HepG2 (cell line): ENCODE data around the gene CCDC57. TPM values are rescaled to one million over a fixed set of nuclear protein-coding genes. Genes with fewer than 3 reads are reported as not detected.

Source experiments
- AKAP8 ChIP-seq: sonication (generic); formaldehyde crosslinking; IDR thresholded peaks from 2 replicates; pipeline ENCODE4 v1.5.1; 2020; ENCODE audit warnings: mild to moderate bottlenecking, missing genetic modification reagents
- ARNTL ChIP-seq: sonication (generic); formaldehyde crosslinking; IDR thresholded peaks from 2 replicates; pipeline ENCODE4 v1.4.0; 2020; ENCODE audit warnings: mild to moderate bottlenecking, missing genetic modification reagents
- ATF3 ChIP-seq: sonication (generic); formaldehyde crosslinking; IDR thresholded peaks from 2 replicates; pipeline ENCODE4 v1.4.0; 2020; ENCODE audit warnings: missing genetic modification reagents
- CCAR2 ChIP-seq: fragments of 200-400 bp; formaldehyde crosslinking; optimal IDR thresholded peaks from 2 replicates; pipeline ENCODE3; 2018; ENCODE audit warnings: low read depth, mild to moderate bottlenecking, low read length, moderate library complexity
- CENPX ChIP-seq: sonication (generic); formaldehyde crosslinking; IDR thresholded peaks from 2 replicates; pipeline ENCODE4 v1.9.0; 2021; ENCODE audit warnings: mild to moderate bottlenecking, missing genetic modification reagents, moderate library complexity
- ELF4 ChIP-seq: sonication (generic); formaldehyde crosslinking; IDR thresholded peaks from 2 replicates; pipeline ENCODE4 v1.5.0; 2020; ENCODE audit warnings: missing genetic modification reagents, mild to moderate bottlenecking, moderate library complexity, borderline replicate concordance
- KLF12 ChIP-seq: sonication (generic); formaldehyde crosslinking; IDR thresholded peaks from 2 replicates; pipeline ENCODE4 v1.4.0; 2020; ENCODE audit warnings: missing genetic modification reagents, borderline replicate concordance
- KLF15 ChIP-seq: sonication (generic); formaldehyde crosslinking; IDR thresholded peaks from 2 replicates; pipeline ENCODE4 v1.8.1; 2023; ENCODE audit warnings: borderline replicate concordance, mild to moderate bottlenecking, inconsistent platforms, missing genetic modification reagents, mixed read lengths
- MAFG ChIP-seq: sonication (generic); formaldehyde crosslinking; IDR thresholded peaks from 2 replicates; pipeline ENCODE4 v1.5.1; 2020; ENCODE audit warnings: mild to moderate bottlenecking, missing genetic modification reagents
- MBD4 ChIP-seq: IDR thresholded peaks from 2 replicates; pipeline ENCODE4 v1.6.1; 2012; ENCODE audit warnings: low read length, inconsistent platforms, borderline replicate concordance
- MTA3 ChIP-seq: sonication (generic); formaldehyde crosslinking; IDR thresholded peaks from 2 replicates; pipeline ENCODE4 v1.4.0; 2020; ENCODE audit warnings: missing genetic modification reagents
- NCOR1 ChIP-seq: fragments of 200-600 bp; sonication (generic); IDR thresholded peaks from 2 replicates; pipeline ENCODE4 v1.7.0; 2017; ENCODE audit warnings: antibody characterized with exemption, low read length, borderline replicate concordance
- RCOR2 ChIP-seq: IDR thresholded peaks from 2 replicates; pipeline ENCODE4 v1.6.1; 2016; ENCODE audit warnings: missing biosample characterization, missing genetic modification reagents
- REL ChIP-seq: sonication (generic); formaldehyde crosslinking; conservative IDR thresholded peaks from 2 replicates; pipeline ENCODE4 v1.8.0; 2022; ENCODE audit warnings: mild to moderate bottlenecking, missing genetic modification reagents, moderate library complexity
- SCMH1 ChIP-seq: sonication (generic); formaldehyde crosslinking; IDR thresholded peaks from 2 replicates; pipeline ENCODE4 v1.9.0; 2021; ENCODE audit warnings: missing genetic modification reagents, mild to moderate bottlenecking, borderline replicate concordance
- SMAD3 ChIP-seq: sonication (generic); formaldehyde crosslinking; IDR thresholded peaks from 2 replicates; pipeline ENCODE4 v1.4.0; 2020; ENCODE audit warnings: missing genetic modification reagents
- TEAD2 ChIP-seq: sonication (generic); formaldehyde crosslinking; IDR thresholded peaks from 2 replicates; pipeline ENCODE4 v1.9.0; 2021; ENCODE audit warnings: missing genetic modification reagents
- ZBTB7B ChIP-seq: sonication (generic); formaldehyde crosslinking; IDR thresholded peaks from 2 replicates; pipeline ENCODE4 v1.4.0; 2020; ENCODE audit warnings: missing genetic modification reagents
- ZFP36L1 ChIP-seq: sonication (generic); formaldehyde crosslinking; IDR thresholded peaks from 2 replicates; pipeline ENCODE4 v1.8.0; 2022; ENCODE audit warnings: mild to moderate bottlenecking, missing genetic modification reagents, moderate library complexity
- ZFX ChIP-seq: sonication (generic); formaldehyde crosslinking; IDR thresholded peaks from 2 replicates; pipeline ENCODE4 v1.4.0; 2020; ENCODE audit warnings: mild to moderate bottlenecking, low read depth, missing genetic modification reagents, moderate library complexity
- ZKSCAN5 ChIP-seq: sonication (generic); formaldehyde crosslinking; IDR thresholded peaks from 2 replicates; pipeline ENCODE4 v1.5.1; 2020; ENCODE audit warnings: mild to moderate bottlenecking, missing genetic modification reagents
- ZNF260 ChIP-seq: sonication (generic); formaldehyde crosslinking; IDR thresholded peaks from 2 replicates; pipeline ENCODE4 v1.4.0; 2020; ENCODE audit warnings: missing genetic modification reagents, low read depth, mild to moderate bottlenecking, borderline replicate concordance
- ZNF30 ChIP-seq: sonication (generic); formaldehyde crosslinking; IDR thresholded peaks from 2 replicates; pipeline ENCODE4 v1.5.0; 2020; ENCODE audit warnings: mild to moderate bottlenecking, missing genetic modification reagents
- ZNF530 ChIP-seq: sonication (generic); formaldehyde crosslinking; IDR thresholded peaks from 2 replicates; pipeline ENCODE4 v1.5.0; 2020; ENCODE audit warnings: low read depth, mild to moderate bottlenecking, missing genetic modification reagents
- ZNF556 ChIP-seq: sonication (generic); formaldehyde crosslinking; IDR thresholded peaks from 2 replicates; pipeline ENCODE4 v1.4.0; 2020; ENCODE audit warnings: mild to moderate bottlenecking, missing genetic modification reagents, borderline replicate concordance
- ZNF580 ChIP-seq: IDR thresholded peaks from 2 replicates; pipeline ENCODE4 v1.6.1; 2016; ENCODE audit warnings: low read depth, borderline replicate concordance
- ZNF83 ChIP-seq: sonication (generic); formaldehyde crosslinking; IDR thresholded peaks from 2 replicates; pipeline ENCODE4 v1.4.0; 2020; ENCODE audit warnings: missing genetic modification reagents, mild to moderate bottlenecking, borderline replicate concordance
- polyA plus RNA-seq, 8 experiments: library from polyadenylated mRNA; depleted of rRNA in 3 of 8; stranded (reverse) in 7 of 8; unstranded in 1 of 8; fragments of >200 nt; fragmentation: Illumina TruSeq in 4 of 8; extraction: Trizol in 4 of 8; gene quantifications; 2 replicates each; pipeline versions ENCODE4 v1.2.1 to v1.2.3, GENCODE V29; 2011 to 2016; ENCODE audit warnings: low read depth in 4 of 8, missing spikeins in 1 of 8, mixed read lengths in 1 of 8; ENCODE audit not compliant: insufficient read depth in 1 of 8
- total RNA-seq, 5 experiments: library from RNA; depleted of rRNA; stranded (reverse); fragments of >200 nt; fragmentation: Illumina TruSeq; extraction: Trizol; gene quantifications; 2 replicates each; pipeline ENCODE4 v1.2.3, GENCODE V29; 2016; ENCODE audit warnings: low read depth in 1 of 5
- TF ChIP-seq, protein P1 (sequence below): sonication (generic); formaldehyde crosslinking; IDR thresholded peaks from 2 replicates; pipeline ENCODE4 v1.4.0; 2020; ENCODE audit warnings: mild to moderate bottlenecking, low read depth, missing genetic modification reagents
- TF ChIP-seq, protein P2 (sequence below): sonication (generic); formaldehyde crosslinking; IDR thresholded peaks from 2 replicates; pipeline ENCODE4 v1.5.0; 2020; ENCODE audit warnings: missing genetic modification reagents

CCDC57 gene
- total and polyA plus RNA-seq, 2 of the 13 experiments (the other 11 are each of a cell fraction or from before 2014, with no cell fraction given): 59.3 to 59.9 TPM

- TF ChIP-seq REL (CRISPR knock-in tag): peak; percentile 93; the same call in 1 of the 2 replicates
- peak; percentile 98 for TF ChIP-seq ZBTB7B (CRISPR knock-in tag)
- peak; percentile 56 for TF ChIP-seq ZNF30 (CRISPR knock-in tag)
- TF ChIP-seq, protein P1, sequence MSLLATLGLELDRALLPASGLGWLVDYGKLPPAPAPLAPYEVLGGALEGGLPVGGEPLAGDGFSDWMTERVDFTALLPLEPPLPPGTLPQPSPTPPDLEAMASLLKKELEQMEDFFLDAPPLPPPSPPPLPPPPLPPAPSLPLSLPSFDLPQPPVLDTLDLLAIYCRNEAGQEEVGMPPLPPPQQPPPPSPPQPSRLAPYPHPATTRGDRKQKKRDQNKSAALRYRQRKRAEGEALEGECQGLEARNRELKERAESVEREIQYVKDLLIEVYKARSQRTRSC: peak; percentile 91; the same call in 1 of the 2 replicates
- peak; percentile 97 for TF ChIP-seq ZFP36L1 (CRISPR knock-in tag)
- no peak for TF ChIP-seq MTA3 (CRISPR knock-in tag)
- TF ChIP-seq ZNF260: no peak; the same call in 1 of the 2 replicates
- TF ChIP-seq CENPX (CRISPR knock-in tag): no peak
- TF ChIP-seq, protein P2, sequence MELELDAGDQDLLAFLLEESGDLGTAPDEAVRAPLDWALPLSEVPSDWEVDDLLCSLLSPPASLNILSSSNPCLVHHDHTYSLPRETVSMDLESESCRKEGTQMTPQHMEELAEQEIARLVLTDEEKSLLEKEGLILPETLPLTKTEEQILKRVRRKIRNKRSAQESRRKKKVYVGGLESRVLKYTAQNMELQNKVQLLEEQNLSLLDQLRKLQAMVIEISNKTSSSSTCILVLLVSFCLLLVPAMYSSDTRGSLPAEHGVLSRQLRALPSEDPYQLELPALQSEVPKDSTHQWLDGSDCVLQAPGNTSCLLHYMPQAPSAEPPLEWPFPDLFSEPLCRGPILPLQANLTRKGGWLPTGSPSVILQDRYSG: peak; percentile 97
- TF ChIP-seq ZNF580 (CRISPR knock-in tag): peak; percentile 99
- peak; percentile 99 for TF ChIP-seq KLF12 (CRISPR knock-in tag)
- TF ChIP-seq KLF15: peak; percentile 95
- TF ChIP-seq AKAP8 (CRISPR knock-in tag): peak; percentile 100
- TF ChIP-seq SCMH1 (CRISPR knock-in tag): no peak
- TF ChIP-seq SMAD3 (CRISPR knock-in tag): peak; percentile 31; the same call in 1 of the 2 replicates
- peak; percentile 64; the same call in 1 of the 2 replicates for TF ChIP-seq NCOR1
- TF ChIP-seq ZNF83 (CRISPR knock-in tag): 0 out of 2 replicates have a peak, but pooled peaks have one; percentile 61
- no peak for TF ChIP-seq ZKSCAN5 (CRISPR knock-in tag)
- TF ChIP-seq ATF3 (CRISPR knock-in tag): no peak; the same call in none of the 2 replicates
- peak; percentile 88 for TF ChIP-seq ZFX (CRISPR knock-in tag)
- peak; percentile 96 for TF ChIP-seq ZNF556
- TF ChIP-seq MAFG (CRISPR knock-in tag): peak; percentile 8; the same call in 1 of the 2 replicates
- 0 out of 2 replicates have a peak, but pooled peaks have one; percentile 40 for TF ChIP-seq ELF4 (CRISPR knock-in tag)
- TF ChIP-seq MBD4: no peak
- TF ChIP-seq RCOR2 (CRISPR knock-in tag): peak; percentile 60; the same call in 1 of the 2 replicates
- peak; percentile 78; the same call in 1 of the 2 replicates for TF ChIP-seq TEAD2 (CRISPR knock-in tag)
- TF ChIP-seq CCAR2: no peak
- TF ChIP-seq ZNF530 (CRISPR knock-in tag): 0 out of 2 replicates have a peak, but pooled peaks have one; percentile 85
- TF ChIP-seq ARNTL (CRISPR knock-in tag): peak; percentile 88
Observed at GRCh38 chr17:82230609-82231311, 18.1 kb upstream of the CCDC57 start (continued).
